ENCODE measurements around the gene DMBX1.

DNA sequence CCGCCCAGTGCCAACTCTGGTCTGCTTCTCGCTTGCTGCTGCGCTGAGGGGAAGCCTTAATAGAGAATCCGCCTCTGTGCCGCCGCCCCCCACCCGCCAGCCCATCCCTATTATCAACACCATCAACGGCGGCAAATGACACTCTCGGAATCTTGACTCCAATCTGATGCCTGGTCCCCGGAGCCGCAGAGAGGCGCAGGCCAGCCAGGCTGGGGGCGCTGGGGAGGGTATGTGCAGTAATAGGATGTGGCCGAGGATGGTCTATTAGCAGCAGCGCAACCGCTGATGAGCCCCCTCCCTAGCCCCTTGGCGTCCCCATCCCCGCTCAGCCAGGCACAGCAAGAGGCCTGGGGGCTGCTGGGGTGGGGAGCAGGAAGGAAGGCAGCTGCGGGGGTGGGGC is 15.1 kb upstream of the DMBX1 start:
- TF ChIP-seq, protein P1, sequence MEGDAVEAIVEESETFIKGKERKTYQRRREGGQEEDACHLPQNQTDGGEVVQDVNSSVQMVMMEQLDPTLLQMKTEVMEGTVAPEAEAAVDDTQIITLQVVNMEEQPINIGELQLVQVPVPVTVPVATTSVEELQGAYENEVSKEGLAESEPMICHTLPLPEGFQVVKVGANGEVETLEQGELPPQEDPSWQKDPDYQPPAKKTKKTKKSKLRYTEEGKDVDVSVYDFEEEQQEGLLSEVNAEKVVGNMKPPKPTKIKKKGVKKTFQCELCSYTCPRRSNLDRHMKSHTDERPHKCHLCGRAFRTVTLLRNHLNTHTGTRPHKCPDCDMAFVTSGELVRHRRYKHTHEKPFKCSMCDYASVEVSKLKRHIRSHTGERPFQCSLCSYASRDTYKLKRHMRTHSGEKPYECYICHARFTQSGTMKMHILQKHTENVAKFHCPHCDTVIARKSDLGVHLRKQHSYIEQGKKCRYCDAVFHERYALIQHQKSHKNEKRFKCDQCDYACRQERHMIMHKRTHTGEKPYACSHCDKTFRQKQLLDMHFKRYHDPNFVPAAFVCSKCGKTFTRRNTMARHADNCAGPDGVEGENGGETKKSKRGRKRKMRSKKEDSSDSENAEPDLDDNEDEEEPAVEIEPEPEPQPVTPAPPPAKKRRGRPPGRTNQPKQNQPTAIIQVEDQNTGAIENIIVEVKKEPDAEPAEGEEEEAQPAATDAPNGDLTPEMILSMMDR (conservative IDR thresholded peaks at IDR 0.05; ENCODE audit: low read depth, low read length), result no peak
- TF ChIP-seq RAD21 (IDR thresholded peaks at IDR 0.05; ENCODE audit: low read length), result no peak
- TF ChIP-seq, protein P2, sequence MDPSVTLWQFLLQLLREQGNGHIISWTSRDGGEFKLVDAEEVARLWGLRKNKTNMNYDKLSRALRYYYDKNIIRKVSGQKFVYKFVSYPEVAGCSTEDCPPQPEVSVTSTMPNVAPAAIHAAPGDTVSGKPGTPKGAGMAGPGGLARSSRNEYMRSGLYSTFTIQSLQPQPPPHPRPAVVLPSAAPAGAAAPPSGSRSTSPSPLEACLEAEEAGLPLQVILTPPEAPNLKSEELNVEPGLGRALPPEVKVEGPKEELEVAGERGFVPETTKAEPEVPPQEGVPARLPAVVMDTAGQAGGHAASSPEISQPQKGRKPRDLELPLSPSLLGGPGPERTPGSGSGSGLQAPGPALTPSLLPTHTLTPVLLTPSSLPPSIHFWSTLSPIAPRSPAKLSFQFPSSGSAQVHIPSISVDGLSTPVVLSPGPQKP (IDR thresholded peaks at IDR 0.05; ENCODE audit: borderline replicate concordance, low read depth, low read length), result no peak
- no peak for TF ChIP-seq NFE2L2 (IDR thresholded peaks at IDR 0.05; ENCODE audit: low read depth, low read length)
- no peak for TF ChIP-seq SMC3 (IDR thresholded peaks at IDR 0.05; ENCODE audit: low read depth, low read length)
